Measurements from ENCODE around the gene ADISSP.

ADISSP gene

DNA sequence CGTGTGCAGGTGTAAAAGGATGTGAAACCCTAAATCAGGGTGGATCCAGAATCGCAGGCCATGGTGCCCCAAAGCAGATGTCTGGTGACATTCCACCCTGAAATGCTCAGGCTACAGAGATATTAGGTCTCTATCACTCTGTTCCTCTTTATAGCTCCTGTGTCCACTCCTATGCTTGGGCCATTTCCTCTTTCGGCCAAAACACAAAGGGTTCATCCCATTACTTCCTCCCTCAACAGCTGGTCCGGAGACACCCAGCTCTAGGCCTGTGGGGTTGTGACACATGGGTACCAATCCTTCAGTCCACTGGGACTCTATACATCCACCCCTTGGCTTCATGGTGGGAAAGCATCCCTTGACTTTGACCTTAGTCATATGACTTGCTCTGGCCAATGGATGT, 53.5 kb downstream of the ADISSP start:
- DNase-seq (ENCODE audit: low read depth), result no peak

DNA sequence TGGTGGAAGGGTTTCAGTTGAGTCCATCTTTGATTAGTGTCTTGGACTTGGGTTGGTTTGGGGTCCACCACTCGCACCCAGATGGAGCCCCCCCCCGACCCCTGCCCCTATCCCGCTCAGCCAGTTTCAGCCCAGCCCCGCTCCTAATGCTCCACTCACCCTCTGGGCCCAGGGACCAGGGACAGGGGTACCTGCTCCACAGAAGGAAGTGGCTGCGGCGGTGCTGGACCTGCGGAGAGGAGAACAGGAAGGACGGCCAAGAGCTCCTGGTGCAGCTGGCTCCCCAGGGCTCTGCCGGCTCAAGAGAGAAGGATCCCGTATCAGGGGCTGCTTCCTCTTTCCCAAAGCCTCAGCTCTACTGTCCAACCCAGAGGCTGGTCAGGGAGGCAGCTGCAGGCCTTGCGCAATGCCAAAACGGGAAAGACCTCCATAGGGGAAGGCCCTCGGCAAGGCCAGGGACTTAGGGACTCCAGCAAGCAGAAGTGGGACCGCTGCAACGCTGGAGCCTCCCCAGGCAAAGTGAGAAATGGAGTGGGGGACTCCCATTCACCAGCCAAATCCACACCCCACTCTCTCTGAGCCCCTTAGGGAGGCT, 55.2 kb downstream of the ADISSP start, which contains the start of gene SIGLEC1:
Gene SIGLEC1 (minus strand): TSS at position 322 of the 595 bp plus-strand sequence. CDS start 5,472 bp downstream, outside the sequence.
- DNase-seq (ENCODE audit: low read depth), result no peak

DNA sequence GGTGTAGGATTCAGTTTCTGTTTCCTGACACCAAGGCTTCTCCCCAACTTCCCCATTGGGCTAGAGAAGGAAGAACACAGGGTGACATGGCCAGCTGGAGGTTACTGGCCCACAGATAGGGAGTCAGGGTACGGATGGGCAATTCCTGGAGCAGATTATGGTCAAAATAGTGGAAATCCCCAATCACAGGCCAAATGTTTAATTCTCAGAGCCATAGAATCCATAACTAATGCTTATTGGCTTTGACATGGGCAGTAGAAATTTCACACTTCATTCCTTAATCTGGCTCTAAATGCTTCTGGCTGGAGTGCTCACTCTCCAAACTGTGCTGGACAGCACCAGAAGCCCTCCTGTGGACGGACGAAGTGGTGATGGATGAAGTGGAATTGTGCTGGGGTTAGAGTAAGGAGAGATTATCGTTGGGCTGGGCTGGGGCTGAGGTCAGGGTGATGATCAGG, 56.0 kb downstream of the ADISSP start:
- DNase-seq (ENCODE audit: low read depth), result no peak

DNA sequence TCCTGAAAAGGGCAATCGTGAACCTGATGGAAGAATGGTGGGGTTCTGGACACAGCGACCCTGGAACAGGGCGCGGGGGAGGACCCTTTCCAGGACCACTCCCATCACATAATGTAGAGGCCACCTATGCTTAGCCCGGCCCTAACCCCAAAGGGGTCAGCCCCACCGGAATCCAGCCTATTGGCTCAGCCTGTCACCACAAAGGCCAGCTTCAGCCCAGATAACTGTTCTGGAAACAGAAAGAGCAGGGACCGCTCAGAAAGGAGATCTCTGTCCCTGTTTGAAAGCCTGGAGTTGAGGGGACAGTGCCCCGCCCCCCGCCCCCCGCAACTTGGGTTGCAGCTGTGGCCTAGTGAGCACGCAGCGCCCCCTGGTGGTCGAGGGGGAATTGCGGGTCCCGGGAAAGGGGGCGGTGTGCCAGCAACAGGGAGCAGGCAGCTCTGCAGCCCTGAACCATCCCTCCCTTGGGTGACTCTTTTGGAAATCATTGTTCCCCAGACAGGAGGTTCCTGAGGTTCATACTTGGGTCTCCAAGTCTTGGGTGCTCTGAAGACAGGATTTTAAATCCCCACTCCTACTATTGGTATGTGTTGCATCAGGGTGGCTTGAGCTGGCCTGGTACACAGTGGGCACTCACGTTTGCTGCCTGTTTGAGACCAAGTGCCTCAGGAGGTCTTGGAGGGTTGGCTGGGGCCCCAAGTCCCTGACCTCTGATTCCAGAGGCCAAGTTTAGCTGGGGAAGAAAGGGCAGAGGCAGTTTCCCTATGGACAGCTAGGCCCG, 56.7 kb downstream of the ADISSP start:
- no peak for DNase-seq (ENCODE audit: low read depth)

DNA sequence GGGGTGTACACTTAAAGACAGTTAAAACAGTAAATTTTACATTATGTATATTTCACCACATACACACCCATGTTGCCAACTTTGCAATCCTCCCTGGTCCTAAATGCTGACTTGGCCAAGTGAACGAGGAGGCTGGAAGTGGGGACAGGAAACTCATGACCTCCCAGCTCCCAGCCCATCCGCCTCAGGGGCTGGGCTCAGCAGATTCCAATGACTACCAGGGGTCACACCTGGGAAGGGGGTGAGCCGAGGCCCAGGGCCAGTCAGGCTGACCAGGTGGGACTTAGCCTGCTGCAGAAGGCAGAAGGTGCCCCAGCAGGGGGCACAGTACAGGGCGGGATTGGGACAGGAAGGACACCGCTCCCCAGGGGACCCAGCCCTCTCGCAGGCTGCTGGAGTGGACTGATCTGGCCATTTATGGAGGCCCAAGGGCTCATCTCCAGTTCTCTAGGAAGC, 57.5 kb downstream of the ADISSP start:
- no peak for DNase-seq (ENCODE audit: low read depth)

DNA sequence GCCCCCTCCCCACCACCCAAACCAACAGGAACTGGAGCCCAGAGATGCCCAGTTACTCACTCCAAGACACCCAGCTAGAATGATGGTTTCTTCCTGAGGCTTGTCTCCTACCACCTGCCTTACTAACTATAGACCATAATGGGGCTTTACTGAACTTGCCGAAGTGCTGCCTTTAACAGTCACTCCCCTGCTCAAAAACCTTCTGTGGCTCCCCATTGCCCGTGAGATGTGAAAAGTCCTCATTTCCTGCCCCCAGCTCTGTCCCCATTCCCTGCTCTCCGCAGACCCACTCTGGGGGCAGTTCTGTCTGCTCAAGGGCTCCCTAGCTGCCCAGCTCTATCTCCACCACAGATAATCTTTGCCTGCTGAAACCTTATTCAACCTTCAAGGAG, 60.0 kb downstream of the ADISSP start:
- DNase-seq (ENCODE audit: low read depth), result no peak

DNA sequence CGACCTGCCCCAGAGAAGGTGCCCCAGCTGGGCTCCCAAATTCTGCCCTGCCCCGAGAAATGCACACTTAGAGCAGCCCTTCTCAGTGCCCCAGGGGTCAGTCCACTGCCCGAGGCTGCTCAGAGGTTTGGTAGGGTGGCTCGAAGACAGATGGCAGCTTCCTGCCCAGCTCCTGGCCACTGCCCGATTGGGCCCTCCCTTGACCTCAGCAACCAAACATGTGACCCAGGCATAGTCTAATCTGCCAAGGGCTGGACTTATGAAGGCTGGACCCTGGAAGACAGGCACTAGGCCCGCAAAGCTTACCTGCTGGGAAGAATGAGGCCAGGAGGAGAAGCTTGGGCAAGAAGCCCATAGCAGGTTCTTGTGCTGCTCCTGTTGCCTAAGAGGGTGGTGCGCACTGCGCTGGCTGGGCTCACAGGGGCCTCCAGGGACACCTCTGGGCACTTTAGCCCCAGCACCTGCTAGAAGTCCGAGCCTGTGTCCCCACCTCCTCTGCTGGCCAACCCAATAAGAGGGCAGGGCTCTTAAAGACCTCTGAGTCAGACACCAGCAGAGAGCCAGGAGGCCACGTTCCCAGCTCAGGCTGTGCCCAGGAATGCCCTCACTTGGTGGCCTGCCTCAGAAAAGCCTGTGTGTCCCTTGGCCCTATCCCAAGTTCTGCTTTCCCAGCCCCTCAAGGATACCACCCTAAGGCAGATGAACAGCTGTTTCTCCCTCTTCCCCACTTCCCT, 60.6 kb downstream of the ADISSP start:
- no peak for DNase-seq (ENCODE audit: low read depth)

DNA sequence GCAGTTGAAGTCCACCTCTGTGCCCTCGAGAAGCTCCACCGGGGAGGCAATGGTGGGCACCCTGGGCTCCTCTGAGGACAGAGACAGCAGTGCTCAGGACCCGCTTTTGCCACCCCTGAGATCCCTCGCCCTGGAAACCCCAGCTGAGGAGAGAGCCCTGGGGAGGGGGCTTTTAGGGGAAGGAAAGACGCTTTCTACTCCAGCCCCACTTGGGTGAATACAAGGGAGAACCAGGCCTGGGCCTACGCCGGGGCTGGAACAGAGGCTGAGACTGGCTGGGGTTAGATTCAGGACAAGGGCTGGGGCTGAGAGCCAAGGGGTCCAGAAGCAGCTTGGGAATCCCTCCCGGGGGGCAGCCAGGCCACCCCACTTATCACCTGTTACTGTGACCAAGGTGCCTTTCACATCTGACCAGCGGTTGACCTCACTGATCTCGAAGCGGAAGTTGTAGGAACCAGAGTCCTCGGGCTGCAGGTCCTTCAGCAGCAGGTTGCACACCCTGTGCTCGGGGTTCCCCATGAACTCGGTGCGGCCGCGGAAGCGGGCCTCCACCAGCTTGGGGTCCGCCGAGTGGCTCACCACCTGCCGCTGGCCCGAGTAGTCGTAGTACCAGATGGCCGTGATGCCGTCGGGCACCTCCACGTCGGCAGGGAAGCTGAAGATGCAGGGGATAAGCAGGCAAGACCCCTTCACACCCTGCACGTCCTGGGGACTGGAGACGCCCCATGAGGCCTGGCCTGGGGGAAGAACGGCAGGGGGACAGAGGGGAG, 61.4 kb downstream of the ADISSP start:
- no peak for DNase-seq (ENCODE audit: low read depth)

DNA sequence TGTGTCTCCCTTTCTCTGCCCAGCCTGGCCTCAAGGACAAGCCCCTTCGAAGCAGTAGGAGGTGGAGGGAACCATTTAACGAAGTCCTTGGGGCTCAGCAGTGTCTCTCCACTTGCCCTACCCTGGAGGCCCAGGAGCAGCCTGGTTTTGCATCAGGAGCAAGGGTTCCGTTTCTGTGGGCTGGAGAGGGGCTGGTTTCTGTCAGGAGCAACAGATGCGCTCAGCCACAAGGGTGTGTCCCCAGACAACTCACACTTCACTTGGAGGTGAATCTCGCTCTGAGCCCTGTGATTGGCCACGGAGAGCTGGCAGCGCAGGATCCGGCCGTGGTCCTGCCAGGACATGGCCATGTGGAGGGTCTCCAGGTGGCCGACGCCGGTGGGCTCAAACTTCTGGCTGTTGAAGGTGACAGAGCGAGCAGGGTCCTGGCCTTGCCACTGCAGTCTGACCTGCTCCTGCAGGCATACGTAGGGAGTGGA, 62.0 kb downstream of the ADISSP start:
- DNase-seq (ENCODE audit: low read depth), result no peak

DNA sequence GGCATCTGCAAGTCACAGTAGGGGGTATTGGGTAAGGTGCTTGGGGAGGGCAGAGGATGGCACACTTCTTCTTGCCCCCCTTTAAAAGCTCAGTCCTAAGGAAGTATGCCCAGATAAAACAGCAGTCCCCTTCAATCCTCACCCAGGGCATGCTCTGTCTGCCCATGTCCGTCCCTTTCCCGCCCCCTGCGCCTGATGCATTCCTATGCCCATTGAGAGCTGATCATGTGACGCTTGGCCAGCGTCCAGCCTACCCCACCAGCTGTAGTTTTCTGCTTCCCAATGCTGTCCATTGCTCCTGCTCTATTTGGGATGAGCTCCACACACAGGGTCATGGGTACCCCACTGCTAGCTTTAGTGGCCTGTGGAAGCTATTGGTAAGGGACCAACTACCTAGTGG, 63.5 kb downstream of the ADISSP start:
- no peak for DNase-seq (ENCODE audit: low read depth)

Measured in HS-27A (cell line).